Endothelial cell of umbilical vein (primary cell): ENCODE results near the gene ERMAP. TPM values are rescaled to one million over a fixed set of nuclear protein-coding genes. Genes with fewer than 3 reads are reported as not detected.

Experiments used
- BruUV-seq: library from RNA; stranded (reverse); fragments of 400-500 nt; replicated peaks from 2 replicates; lab custom pipeline; 2021; lab: Mats Ljungman, UMichigan
- CTCF ChIA-PET: fragments of 300-600, 350-600 bp; sonication (Branson Sonifier 250); formaldehyde crosslinking; loops from one replicate; lab custom pipeline; 2021; ENCODE audit warnings: antibody characterized with exemption, inconsistent platforms; lab: Charles Lee
- POLR2A ChIA-PET: fragments of 300-600, 350-600 bp; sonication (Branson Sonifier 250); formaldehyde crosslinking; loops from one replicate; lab custom pipeline; 2021; ENCODE audit warnings: antibody characterized with exemption, inconsistent platforms; lab: Charles Lee
- DNase-seq: peaks from one replicate; pipeline ENCODE4 v3.0.0-alpha.2; 2011; ENCODE audit warnings: low read depth, low spot score
- FAIRE-seq: peaks from 2 replicates; lab custom pipeline; 2011; peaks lifted over from hg19 to GRCh38; lab: Jason Lieb, UNC
- H2AFZ ChIP-seq: 2 replicates; pipeline ENCODE4 v1.6.0; 2012; ENCODE audit warnings: low read depth, low read length, control low read depth, inconsistent platforms
- H3K27ac ChIP-seq: 2 replicates; pipeline ENCODE4 v1.5.1; 2011; ENCODE audit warnings: low read depth, mild to moderate bottlenecking, control low read depth, low read length, moderate library complexity; ENCODE audit not compliant: insufficient read depth
- H3K27me3 ChIP-seq, 2 experiments: 2 replicates each; pipeline versions ENCODE4 v1.6.0 to v1.6.1; 2011; ENCODE audit warnings: low read length in 2 of 2, mixed read lengths in 1 of 2; ENCODE audit not compliant: control insufficient read depth in 2 of 2, insufficient read depth in 2 of 2
- H3K36me3 ChIP-seq, 2 experiments: 2 replicates in 1 of 2; 3 replicates in 1 of 2; pipeline ENCODE4 v1.5.1; 2011; ENCODE audit warnings: low read length in 2 of 2, mild to moderate bottlenecking in 1 of 2, moderate library complexity in 1 of 2; ENCODE audit not compliant: control insufficient read depth in 2 of 2, insufficient read depth in 2 of 2; ENCODE audit errors: extremely low read depth in 1 of 2
- H3K4me1 ChIP-seq: 3 replicates; pipeline ENCODE4 v1.5.1; 2011; ENCODE audit warnings: mild to moderate bottlenecking, low read length; ENCODE audit not compliant: control insufficient read depth, insufficient read depth; ENCODE audit errors: extremely low read depth
- H3K4me2 ChIP-seq: 2 replicates; pipeline ENCODE4 v1.6.1; 2011; ENCODE audit warnings: low read length, control low read depth, mixed read lengths; ENCODE audit not compliant: insufficient read depth
- H3K4me3 ChIP-seq, 3 experiments: fragments of 200-600 bp in 1 of 3; sonication (generic), shearing (Covaris generic) in 1 of 3; replicated peaks in 1 of 3; 2 replicates each; pipeline ENCODE4 v1.5.1; 2011 to 2016; ENCODE audit warnings: control low read depth in 3 of 3, low read length in 3 of 3, mild to moderate bottlenecking in 2 of 3, inconsistent platforms in 1 of 3, low read depth in 1 of 3, moderate library complexity in 1 of 3; ENCODE audit not compliant: insufficient read depth in 1 of 3
- H3K79me2 ChIP-seq: 2 replicates; pipeline ENCODE4 v1.6.0; 2012; ENCODE audit warnings: low read length, inconsistent platforms; ENCODE audit not compliant: control insufficient read depth, insufficient read depth
- H3K9ac ChIP-seq: replicated peaks from 2 replicates; pipeline ENCODE3; 2011; ENCODE audit warnings: low read length, control low read depth; ENCODE audit not compliant: insufficient read depth; ENCODE audit errors: extremely low read depth
- H3K9me1 ChIP-seq: replicated peaks from 3 replicates; pipeline ENCODE4 v1.6.0; 2011; ENCODE audit warnings: mild to moderate bottlenecking, low read length; ENCODE audit not compliant: control insufficient read depth, insufficient read depth; ENCODE audit errors: extremely low read depth
- H3K9me3 ChIP-seq: replicated peaks from 2 replicates; pipeline ENCODE4 v1.5.1; 2012; ENCODE audit warnings: low read length, inconsistent platforms; ENCODE audit not compliant: control insufficient read depth, insufficient read depth
- H4K20me1 ChIP-seq: replicated peaks from 2 replicates; pipeline ENCODE3; 2011; ENCODE audit warnings: mild to moderate bottlenecking, low read length; ENCODE audit not compliant: control insufficient read depth, insufficient read depth; ENCODE audit errors: extremely low read depth
- EZH2 ChIP-seq: IDR thresholded peaks from 2 replicates; pipeline ENCODE4 v1.6.1; 2012; ENCODE audit warnings: borderline replicate concordance, low read depth, mild to moderate bottlenecking, moderate library complexity, low read length, inconsistent platforms; ENCODE audit not compliant: severe bottlenecking
- FOS ChIP-seq: IDR thresholded peaks from 2 replicates; pipeline ENCODE4 v1.6.1; 2011; ENCODE audit warnings: mild to moderate bottlenecking, low read length, moderate library complexity, borderline replicate concordance; ENCODE audit not compliant: insufficient read depth
- GATA2 ChIP-seq: IDR thresholded peaks from 2 replicates; pipeline ENCODE4 v1.7.0; 2011; ENCODE audit warnings: low read depth, mild to moderate bottlenecking, moderate library complexity, mixed read lengths, low read length; ENCODE audit not compliant: insufficient read length, insufficient read depth
- JUN ChIP-seq: IDR thresholded peaks from 2 replicates; pipeline ENCODE4 v1.6.1; 2011; ENCODE audit warnings: borderline replicate concordance, low read depth; ENCODE audit not compliant: insufficient read length, insufficient read depth
- MYC ChIP-seq: IDR thresholded peaks from one replicate; pipeline ENCODE4 v1.6.1; 2011; ENCODE audit warnings: mild to moderate bottlenecking, low read depth, low read length
- POLR2A ChIP-seq: IDR thresholded peaks from 2 replicates; pipeline ENCODE4 v1.6.1; 2012; ENCODE audit warnings: low read depth, mild to moderate bottlenecking, control low read depth, low read length
- POLR2AphosphoS5 ChIP-seq: IDR thresholded peaks from 2 replicates; pipeline ENCODE4 v1.6.1; 2012; ENCODE audit warnings: low read depth, mild to moderate bottlenecking, control low read depth, low read length, moderate library complexity; ENCODE audit not compliant: insufficient read depth
- dilution Hi-C: fragments of 300-500 bp; cut with MboI; formaldehyde crosslinking; loops from one replicate; pipeline ENCODE4 v1.15.0; 2019; ENCODE audit warnings: low sequenced_read_pairs; ENCODE audit not compliant: extremely low pct_ligation_motif_present
- intact Hi-C: fragments of 100-400 bp; cut with micrococcal nuclease; formaldehyde crosslinking; loops from one replicate; pipeline ENCODE4 v1.10.0; 2022
- polyA plus RNA-seq, 4 experiments: library from polyadenylated mRNA; depleted of rRNA in 3 of 4; stranded (reverse) in 3 of 4; unstranded in 1 of 4; fragments of >200 nt; gene quantifications; 2 replicates each; pipeline versions ENCODE4 v1.2.1 to v1.2.3, GENCODE V29; 2011 to 2012; ENCODE audit warnings: missing spikeins in 1 of 4
- total RNA-seq: library from RNA; stranded (reverse); gene quantifications from 2 replicates; pipeline ENCODE4 v1.2.3, GENCODE V29; 2021
- TF ChIP-seq, protein P1 (sequence below): IDR thresholded peaks from 2 replicates; pipeline ENCODE4 v1.6.1; 2011; ENCODE audit not compliant: insufficient read depth, insufficient read length
- TF ChIP-seq, protein P2 (sequence below), 2 donors: IDR thresholded peaks; 1 replicate in 1 of 2; 2 replicates in 1 of 2; pipeline ENCODE4 v1.5.1; 2011; ENCODE audit warnings: low read length in 2 of 2, mild to moderate bottlenecking in 2 of 2, moderate library complexity in 2 of 2, control low read depth in 1 of 2, inconsistent platforms in 1 of 2, low read depth in 1 of 2; ENCODE audit not compliant: insufficient read depth in 1 of 2; ENCODE audit errors: extremely low read depth in 1 of 2

ERMAP gene
- total and polyA plus RNA-seq, 2 donors (not counting 3 experiments of a cell fraction or from before 2014, with no cell fraction given), result 7.8 to 8.6 TPM

DNA sequence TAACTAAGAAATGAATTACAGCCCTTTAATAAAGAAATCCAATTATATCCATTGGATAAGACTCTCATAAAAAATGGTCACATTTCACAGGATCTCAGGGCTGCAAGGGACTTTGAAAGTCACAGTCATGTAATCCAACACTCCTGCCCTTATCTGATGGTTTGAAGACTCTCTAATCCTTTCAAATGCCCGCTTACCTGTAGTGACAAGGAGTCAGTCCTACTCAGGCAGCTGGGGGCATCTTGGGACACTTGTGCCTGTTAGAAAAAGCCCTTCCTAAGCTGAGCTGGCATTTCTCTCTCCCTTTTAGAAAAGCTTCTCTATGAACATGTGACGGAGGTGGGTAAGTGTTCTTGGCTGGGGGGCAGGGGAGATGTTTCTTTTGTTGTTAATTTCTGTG is 18.5 kb downstream of the ERMAP start:
- H3K4me1 ChIP-seq, result no peaks in the 10 kb centered on the region
- H3K79me2 ChIP-seq, result no peaks in the 10 kb centered on the region
- dilution Hi-C loops (no loop called here), intact Hi-C loops (no loop called here)
- no peaks in the 10 kb centered on the region for H4K20me1 ChIP-seq
- no peak overlapping the region for H3K4me3 ChIP-seq
- FAIRE-seq (no peak), DNase-seq (no peak)
- no peak overlapping the region for H3K27ac ChIP-seq
- H2AFZ ChIP-seq, result no peak overlapping the region
- no peak overlapping the region for H3K9ac ChIP-seq
- no TSS peak for BruUV-seq
- no peaks in the 10 kb centered on the region for H3K9me3 ChIP-seq
- no peaks in the 10 kb centered on the region for H3K9me1 ChIP-seq
- H3K4me2 ChIP-seq, result no peak overlapping the region
- no peak for TF ChIP-seq POLR2AphosphoS5
- no peak for TF ChIP-seq MYC
- TF ChIP-seq, protein P1, sequence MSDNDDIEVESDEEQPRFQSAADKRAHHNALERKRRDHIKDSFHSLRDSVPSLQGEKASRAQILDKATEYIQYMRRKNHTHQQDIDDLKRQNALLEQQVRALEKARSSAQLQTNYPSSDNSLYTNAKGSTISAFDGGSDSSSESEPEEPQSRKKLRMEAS, result no peak
- TF ChIP-seq, protein P2, sequence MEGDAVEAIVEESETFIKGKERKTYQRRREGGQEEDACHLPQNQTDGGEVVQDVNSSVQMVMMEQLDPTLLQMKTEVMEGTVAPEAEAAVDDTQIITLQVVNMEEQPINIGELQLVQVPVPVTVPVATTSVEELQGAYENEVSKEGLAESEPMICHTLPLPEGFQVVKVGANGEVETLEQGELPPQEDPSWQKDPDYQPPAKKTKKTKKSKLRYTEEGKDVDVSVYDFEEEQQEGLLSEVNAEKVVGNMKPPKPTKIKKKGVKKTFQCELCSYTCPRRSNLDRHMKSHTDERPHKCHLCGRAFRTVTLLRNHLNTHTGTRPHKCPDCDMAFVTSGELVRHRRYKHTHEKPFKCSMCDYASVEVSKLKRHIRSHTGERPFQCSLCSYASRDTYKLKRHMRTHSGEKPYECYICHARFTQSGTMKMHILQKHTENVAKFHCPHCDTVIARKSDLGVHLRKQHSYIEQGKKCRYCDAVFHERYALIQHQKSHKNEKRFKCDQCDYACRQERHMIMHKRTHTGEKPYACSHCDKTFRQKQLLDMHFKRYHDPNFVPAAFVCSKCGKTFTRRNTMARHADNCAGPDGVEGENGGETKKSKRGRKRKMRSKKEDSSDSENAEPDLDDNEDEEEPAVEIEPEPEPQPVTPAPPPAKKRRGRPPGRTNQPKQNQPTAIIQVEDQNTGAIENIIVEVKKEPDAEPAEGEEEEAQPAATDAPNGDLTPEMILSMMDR (IDR thresholded peaks at IDR 0.05; ENCODE audit: extremely low read depth in 1 of 2, insufficient read depth in 1 of 2, low read depth in 1 of 2, low read length in 2 of 2), result no peak
- no peak for TF ChIP-seq POLR2A
- POLR2A ChIA-PET, result no interaction called here
- no peaks in the 10 kb centered on the region for H3K27me3 ChIP-seq
- CTCF ChIA-PET, result interaction anchor here (0.6 to 1.5 kb wide), 4 partner anchors 12 to 275 kb away, joined by 3 to 6 read pairs (median 4); partner anchors contain the start of genes ERMAP and SVBP
- no peaks in the 10 kb centered on the region for H3K36me3 ChIP-seq

DNA sequence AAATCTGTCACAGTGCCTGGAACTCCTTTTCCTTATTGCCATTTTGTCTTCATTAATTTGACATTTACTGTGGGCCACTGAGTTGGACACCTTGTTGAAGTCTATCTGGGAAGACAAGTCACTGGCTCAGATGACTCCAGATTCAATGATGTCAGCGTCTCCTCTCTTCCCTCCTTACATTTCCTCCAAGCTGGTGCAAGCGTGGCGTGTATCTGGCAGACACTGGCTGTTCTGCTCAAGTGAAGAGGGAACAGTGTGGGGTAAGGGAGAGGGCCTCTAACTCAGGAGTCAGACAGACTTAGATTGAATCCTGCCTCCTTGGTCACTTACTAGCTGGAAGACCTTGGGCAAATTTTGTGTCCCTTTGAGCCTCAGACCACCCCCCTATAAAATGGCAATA is 20.8 kb downstream of the ERMAP start:
- Histone ChIP-seq H3K9me1 (no peaks in the 10 kb centered on the region), H3K79me2 (no peaks in the 10 kb centered on the region), H4K20me1 (no peaks in the 10 kb centered on the region), H3K4me2 (no peak overlapping the region), H3K27me3 (no peaks in the 10 kb centered on the region), H2AFZ (no peak overlapping the region), H3K36me3 (no peaks in the 10 kb centered on the region), H3K9ac (no peak overlapping the region), H3K27ac (no peak overlapping the region), H3K4me3 (no peak overlapping the region), H3K4me1 (no peaks in the 10 kb centered on the region), H3K9me3 (no peaks in the 10 kb centered on the region)
- ChIA-PET CTCF (interaction anchor here (0.9 to 1.3 kb wide), 2 partner anchors 9 to 17 kb away, joined by 3 to 4 read pairs; partner anchors contain the start of gene ZNF691), POLR2A (no interaction called here)
- intact Hi-C loops (no loop called here), dilution Hi-C loops (no loop called here)
- no peak for TF ChIP-seq POLR2A
- no peak for TF ChIP-seq FOS
- TF ChIP-seq, protein P1, result no peak
- no peak for TF ChIP-seq EZH2
- no peak for TF ChIP-seq MYC
- TF ChIP-seq, protein P2 (IDR thresholded peaks at IDR 0.05; ENCODE audit: extremely low read depth in 1 of 2, insufficient read depth in 1 of 2, low read depth in 1 of 2, low read length in 2 of 2), result no peak
- no peak for TF ChIP-seq POLR2AphosphoS5
- no peak for TF ChIP-seq GATA2
- no peak for TF ChIP-seq JUN
- no TSS peak for BruUV-seq
- DNase-seq (no peak), FAIRE-seq (no peak)
